ENCODE measurements around the gene SPARC.

The SPARC gene

GRCh38 chr5:151720215-151720614 lies 33.5 kb upstream of the SPARC start:
- Histone ChIP-seq H4K20me1 (ENCODE audit: insufficient read depth, low read length, poor library complexity, severe bottlenecking) (no peaks in the 10 kb centered on the region), H3K27me3 (ENCODE audit: insufficient read depth, low read length, poor library complexity, severe bottlenecking) (no peaks in the 10 kb centered on the region), H3K4me3 (ENCODE audit: low read length, poor library complexity, severe bottlenecking) (no peak overlapping the region), H2AFZ (ENCODE audit: low read length) (no peak overlapping the region), H3K9me3 (ENCODE audit: insufficient read depth, low read depth, low read length) (no peaks in the 10 kb centered on the region), H3K4me1 (ENCODE audit: insufficient read depth, low read length, poor library complexity, severe bottlenecking) (peaks cover 7% of the 10 kb centered on the region), H3K36me3 (ENCODE audit: insufficient read depth, low read length) (no peaks in the 10 kb centered on the region), H3K9me2 (replicated peaks; ENCODE audit: low read depth, low read length) (no peaks in the 10 kb centered on the region), H3K79me2 (ENCODE audit: insufficient read depth, low read length) (no peaks in the 10 kb centered on the region), H3K4me2 (ENCODE audit: low read depth, low read length, poor library complexity, severe bottlenecking) (no peak overlapping the region), H3K9ac (ENCODE audit: low read depth, low read length, poor library complexity, severe bottlenecking) (no peak overlapping the region), H3F3A (ENCODE audit: low read depth) (no peaks in the 10 kb centered on the region)
- TF ChIP-seq EZH2phosphoT487 (IDR thresholded peaks at IDR 0.05; ENCODE audit: borderline replicate concordance) (no peak), CTCF (conservative IDR thresholded peaks at IDR 0.05; ENCODE audit: low read length) (no peak)

- Histone ChIP-seq H3K79me2 (ENCODE audit: insufficient read depth, low read length) (no peaks in the 10 kb centered on the region), H2AFZ (ENCODE audit: low read length) (no peak overlapping the region), H3K4me1 (ENCODE audit: insufficient read depth, low read length, poor library complexity, severe bottlenecking) (peaks cover 7% of the 10 kb centered on the region), H3K9me2 (replicated peaks; ENCODE audit: low read depth, low read length) (no peaks in the 10 kb centered on the region), H3F3A (ENCODE audit: low read depth) (no peaks in the 10 kb centered on the region), H3K4me3 (ENCODE audit: low read length, poor library complexity, severe bottlenecking) (no peak overlapping the region), H4K20me1 (ENCODE audit: insufficient read depth, low read length, poor library complexity, severe bottlenecking) (no peaks in the 10 kb centered on the region), H3K9me3 (ENCODE audit: insufficient read depth, low read depth, low read length) (no peaks in the 10 kb centered on the region), H3K36me3 (ENCODE audit: insufficient read depth, low read length) (no peaks in the 10 kb centered on the region), H3K9ac (ENCODE audit: low read depth, low read length, poor library complexity, severe bottlenecking) (no peak overlapping the region), H3K4me2 (ENCODE audit: low read depth, low read length, poor library complexity, severe bottlenecking) (no peak overlapping the region), H3K27me3 (ENCODE audit: insufficient read depth, low read length, poor library complexity, severe bottlenecking) (no peaks in the 10 kb centered on the region)
- TF ChIP-seq CTCF (conservative IDR thresholded peaks at IDR 0.05; ENCODE audit: low read length): peak; percentile 67
- TF ChIP-seq EZH2phosphoT487 (IDR thresholded peaks at IDR 0.05; ENCODE audit: borderline replicate concordance): no peak
These were observed 32.7 kb upstream of the SPARC start for GRCh38 chr5:151719228-151720000.

- Histone ChIP-seq H3K79me2 (ENCODE audit: insufficient read depth, low read length) (no peaks in the 10 kb centered on the region), H2AFZ (ENCODE audit: low read length) (no peak overlapping the region), H3F3A (ENCODE audit: low read depth) (no peaks in the 10 kb centered on the region), H3K27me3 (ENCODE audit: insufficient read depth, low read length, poor library complexity, severe bottlenecking) (no peaks in the 10 kb centered on the region), H3K36me3 (ENCODE audit: insufficient read depth, low read length) (no peaks in the 10 kb centered on the region), H3K4me1 (ENCODE audit: insufficient read depth, low read length, poor library complexity, severe bottlenecking) (peaks cover 7% of the 10 kb centered on the region), H4K20me1 (ENCODE audit: insufficient read depth, low read length, poor library complexity, severe bottlenecking) (no peaks in the 10 kb centered on the region), H3K4me2 (ENCODE audit: low read depth, low read length, poor library complexity, severe bottlenecking) (no peak overlapping the region), H3K4me3 (ENCODE audit: low read length, poor library complexity, severe bottlenecking) (no peak overlapping the region), H3K9ac (ENCODE audit: low read depth, low read length, poor library complexity, severe bottlenecking) (no peak overlapping the region), H3K9me2 (replicated peaks; ENCODE audit: low read depth, low read length) (no peaks in the 10 kb centered on the region), H3K9me3 (ENCODE audit: insufficient read depth, low read depth, low read length) (no peaks in the 10 kb centered on the region)
- TF ChIP-seq CTCF (conservative IDR thresholded peaks at IDR 0.05; ENCODE audit: low read length): no peak
- TF ChIP-seq EZH2phosphoT487 (IDR thresholded peaks at IDR 0.05; ENCODE audit: borderline replicate concordance): no peak
These were observed 31.9 kb upstream of the SPARC start for GRCh38 chr5:151718646-151719045.

Measured in Loucy (cell line).